ENCODE results near the gene TNIK.

DNA sequence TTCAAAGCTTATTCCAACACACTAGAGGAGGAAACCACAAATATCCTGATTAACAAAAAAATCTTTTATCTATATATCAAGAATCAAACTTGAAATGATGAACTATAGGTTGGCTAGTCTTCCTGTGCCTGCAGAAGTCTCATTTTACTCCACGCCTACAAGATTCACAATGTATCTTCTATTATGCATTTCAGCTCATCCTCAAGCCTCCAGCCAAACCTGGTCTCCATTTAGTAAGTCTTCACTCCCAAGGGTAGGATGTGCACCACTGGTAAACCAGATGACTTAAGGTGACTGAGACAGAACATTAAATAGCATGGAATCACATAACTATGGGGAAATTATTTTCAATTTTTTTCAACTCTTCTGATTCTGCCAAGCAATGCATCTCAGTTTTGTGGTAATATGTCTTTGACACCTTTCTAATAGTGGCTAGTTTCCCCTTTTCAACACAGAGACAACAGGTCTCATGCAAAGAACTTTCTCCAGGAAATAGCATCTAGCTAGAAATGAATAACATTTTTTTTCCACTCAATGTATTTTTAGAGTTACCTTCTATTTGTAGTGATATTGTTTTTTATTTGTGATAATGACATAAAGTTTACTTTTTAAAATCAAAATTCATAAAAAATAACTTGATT lies 166.9 kb downstream of the TNIK start:
- TF ChIP-seq CTCF (IDR thresholded peaks at IDR 0.05) (no peak), POLR2A (IDR thresholded peaks at IDR 0.05) (no peak)

All from stomach (tissue), 4 donors.